Measurements from ENCODE around the gene VTI1A.

GRCh38 chr10:112769081-112769480, 322.1 kb downstream of the VTI1A start:
- TF ChIP-seq EZH2 (IDR thresholded peaks at IDR 0.05; ENCODE audit: insufficient read depth, low read length) (no peak), CTCF (IDR thresholded peaks at IDR 0.05; ENCODE audit: insufficient read depth, low read depth, low read length) (no peak)

Data from astrocyte (in vitro differentiated cells and primary cell).